GM23248 (cell line): ENCODE results near the gene HLA-DMA.

Experiments
- EZH2 ChIP-seq: fragments of 200-600 bp; sonication (generic); IDR thresholded peaks from 2 replicates; pipeline ENCODE4 v1.6.1; 2018; ENCODE audit warnings: antibody characterized with exemption, mild to moderate bottlenecking; ENCODE audit not compliant: insufficient read depth, poor library complexity, severe bottlenecking
- EZH2phosphoT487 ChIP-seq: fragments of 200-600 bp; sonication (generic); IDR thresholded peaks from 2 replicates; pipeline ENCODE4 v1.6.1; 2018; ENCODE audit warnings: antibody characterized with exemption, moderate library complexity, mild to moderate bottlenecking, low read depth; ENCODE audit not compliant: insufficient read depth

DNA sequence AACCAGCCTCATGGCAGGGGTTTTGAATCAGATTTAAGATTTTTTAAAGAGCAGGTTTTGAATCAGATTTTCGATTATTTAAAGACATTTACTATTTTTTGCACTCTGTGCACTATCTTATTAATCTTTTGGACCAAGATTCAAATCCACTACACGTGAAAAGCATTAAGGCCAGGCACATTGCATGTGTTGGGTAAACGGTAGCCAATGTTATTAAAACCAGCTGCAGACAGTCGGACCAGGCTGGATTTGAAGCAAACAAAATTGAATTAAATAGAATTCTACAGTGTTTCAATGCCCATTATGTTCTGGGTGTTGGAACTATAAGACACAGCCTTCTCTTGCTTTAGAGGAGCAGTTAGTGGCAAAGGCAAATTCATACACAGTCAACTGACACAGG is 48.8 kb upstream of the HLA-DMA start:
- TF ChIP-seq EZH2 = no peak
- TF ChIP-seq EZH2phosphoT487 = no peak
